Measurements from ENCODE around the gene PKP4. TPM values are rescaled to one million over a fixed set of nuclear protein-coding genes. Genes with fewer than 3 reads are reported as not detected.

PKP4 gene
- total and polyA plus RNA-seq, 11 donors: 17.6 to 66.7 (median 49.0) TPM

GRCh38 chr2:158651358-158652057 is 194.8 kb downstream of the PKP4 start:
- Histone ChIP-seq H3K36me3 (peaks cover 0 to 17% (median 0%) of the 10 kb centered on the region in 9 donors), H3K4me3 (no peak overlapping the region), H3K4me1 (peaks cover 0 to 28% (median 0%) of the 10 kb centered on the region in 12 donors), H3K27ac (peak overlapping the region in 2 of 12 donors; percentile 13 to 23), H3K9me3 (no peaks in the 10 kb centered on the region), H3K27me3 (no peaks in the 10 kb centered on the region)
- ATAC-seq (peak; percentile 72 to 91 (median 86)), DNase-seq (peak in 1 of 5 donors; percentile 56)
- TF ChIP-seq, protein P1, sequence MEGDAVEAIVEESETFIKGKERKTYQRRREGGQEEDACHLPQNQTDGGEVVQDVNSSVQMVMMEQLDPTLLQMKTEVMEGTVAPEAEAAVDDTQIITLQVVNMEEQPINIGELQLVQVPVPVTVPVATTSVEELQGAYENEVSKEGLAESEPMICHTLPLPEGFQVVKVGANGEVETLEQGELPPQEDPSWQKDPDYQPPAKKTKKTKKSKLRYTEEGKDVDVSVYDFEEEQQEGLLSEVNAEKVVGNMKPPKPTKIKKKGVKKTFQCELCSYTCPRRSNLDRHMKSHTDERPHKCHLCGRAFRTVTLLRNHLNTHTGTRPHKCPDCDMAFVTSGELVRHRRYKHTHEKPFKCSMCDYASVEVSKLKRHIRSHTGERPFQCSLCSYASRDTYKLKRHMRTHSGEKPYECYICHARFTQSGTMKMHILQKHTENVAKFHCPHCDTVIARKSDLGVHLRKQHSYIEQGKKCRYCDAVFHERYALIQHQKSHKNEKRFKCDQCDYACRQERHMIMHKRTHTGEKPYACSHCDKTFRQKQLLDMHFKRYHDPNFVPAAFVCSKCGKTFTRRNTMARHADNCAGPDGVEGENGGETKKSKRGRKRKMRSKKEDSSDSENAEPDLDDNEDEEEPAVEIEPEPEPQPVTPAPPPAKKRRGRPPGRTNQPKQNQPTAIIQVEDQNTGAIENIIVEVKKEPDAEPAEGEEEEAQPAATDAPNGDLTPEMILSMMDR (IDR thresholded peaks at IDR 0.05): no peak
- TF ChIP-seq POLR2A (IDR thresholded peaks at IDR 0.05): no peak
- 69 to 85% (median 73%) methylated on average over 6 of the region's 6 CpGs for WGBS, 4 donors
- intact Hi-C loops (cut with DNase I): no loop called here

GRCh38 chr2:158655628-158656027 is 198.9 kb downstream of the PKP4 start:
- DNase-seq (no peak), ATAC-seq (peak in 1 of 4 donors; percentile 14)
- 39 to 74% (median 59%) methylated on average over 3 of the region's 3 CpGs for WGBS, 4 donors
- Histone ChIP-seq H3K4me1 (peaks cover 0 to 20% (median 0%) of the 10 kb centered on the region in 12 donors), H3K27ac (no peak overlapping the region), H3K27me3 (no peaks in the 10 kb centered on the region), H3K36me3 (peaks cover 0 to 29% (median 3%) of the 10 kb centered on the region in 9 donors), H3K4me3 (no peak overlapping the region), H3K9me3 (no peaks in the 10 kb centered on the region)
- intact Hi-C loops (cut with DNase I): no loop called here
- TF ChIP-seq, protein P1 (IDR thresholded peaks at IDR 0.05): no peak
- TF ChIP-seq POLR2A (IDR thresholded peaks at IDR 0.05): no peak

DNA sequence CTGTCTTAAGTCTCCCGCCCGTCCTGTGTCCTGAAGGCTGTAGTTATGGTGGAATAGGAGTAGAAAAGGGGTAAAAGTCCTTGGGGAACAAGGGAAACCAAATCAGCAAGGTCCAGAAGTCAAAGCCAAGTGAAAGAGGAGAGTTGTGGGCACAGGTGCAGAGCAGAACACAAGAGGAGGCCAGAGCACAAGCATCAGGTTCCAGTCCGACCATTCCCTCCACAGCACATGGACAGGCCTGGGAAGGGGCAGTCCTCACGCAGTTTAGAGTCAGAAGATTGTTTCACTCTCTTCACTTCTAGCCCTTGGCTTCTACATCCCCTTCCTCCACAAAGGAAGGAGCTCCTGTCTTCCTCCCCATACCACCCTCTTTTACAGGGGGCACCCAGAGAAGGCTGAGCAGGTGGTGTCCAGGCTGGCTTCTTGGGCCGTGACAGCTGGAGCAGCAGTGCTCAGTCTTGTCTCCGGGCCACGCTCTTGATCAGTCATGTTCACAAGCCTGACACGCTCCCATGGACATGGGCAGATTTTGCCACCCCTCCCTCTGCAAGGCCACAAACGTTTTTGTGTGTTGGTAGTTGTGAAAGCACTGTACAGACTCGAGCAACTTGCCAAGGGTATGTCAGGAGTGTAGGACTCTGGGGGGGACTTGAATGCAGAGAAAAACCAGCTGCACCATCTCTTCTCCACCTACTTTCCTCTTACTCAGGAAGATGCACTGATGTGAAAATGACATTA is 199.9 kb downstream of the PKP4 start:
- DNase-seq (no peak), ATAC-seq (no peak)
- TF ChIP-seq POLR2A (IDR thresholded peaks at IDR 0.05): no peak
- TF ChIP-seq, protein P1 (IDR thresholded peaks at IDR 0.05): no peak
- no peaks in the 10 kb centered on the region for H3K9me3 ChIP-seq
- intact Hi-C loops (cut with DNase I): no loop called here
- H3K27ac ChIP-seq: no peak overlapping the region
- peaks cover 0 to 39% (median 8%) of the 10 kb centered on the region in 9 donors for H3K36me3 ChIP-seq
- H3K4me3 ChIP-seq: no peak overlapping the region
- H3K4me1 ChIP-seq: peaks cover 0 to 12% (median 0%) of the 10 kb centered on the region in 12 donors
- H3K27me3 ChIP-seq: no peaks in the 10 kb centered on the region
- WGBS, 4 donors: 83 to 87% (median 85%) methylated on average over 8 to 10 of the region's 10 CpGs

DNA sequence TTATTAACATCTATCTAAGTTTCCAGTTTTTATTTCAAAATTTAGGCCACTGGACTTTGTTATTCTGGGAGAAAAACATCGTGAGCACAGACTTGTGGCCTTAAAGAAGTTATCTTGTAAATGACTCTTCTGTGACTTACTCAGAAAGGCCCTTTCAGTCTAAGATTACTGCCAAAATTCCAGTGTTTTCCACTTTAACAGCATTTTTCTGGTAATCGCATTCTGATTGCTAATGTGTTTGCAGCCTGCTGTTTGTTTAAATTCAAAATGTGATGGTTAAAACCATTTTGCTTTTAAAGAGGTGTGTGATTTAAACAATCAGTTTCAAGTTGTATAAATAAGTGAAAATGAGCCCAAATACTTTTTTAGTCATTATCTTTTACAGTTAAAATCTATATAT is 201.6 kb downstream of the PKP4 start:
- WGBS, 4 donors: 74 to 81% (median 80%) methylated on average over 2 of the region's 2 CpGs
- Histone ChIP-seq H3K4me1 (peaks cover 0 to 12% (median under 1%) of the 10 kb centered on the region in 12 donors), H3K4me3 (no peak overlapping the region), H3K9me3 (no peaks in the 10 kb centered on the region), H3K36me3 (peaks cover 0 to 49% (median 21%) of the 10 kb centered on the region in 9 donors), H3K27ac (peak overlapping the region in 1 of 12 donors; percentile 32), H3K27me3 (no peaks in the 10 kb centered on the region)
- DNase-seq (no peak), ATAC-seq (no peak)
- TF ChIP-seq, protein P1 (IDR thresholded peaks at IDR 0.05): no peak
- no peak for TF ChIP-seq POLR2A (IDR thresholded peaks at IDR 0.05)
- intact Hi-C loops (cut with DNase I): no loop called here
